GM19351 (cell line): ENCODE measurements around the gene UAP1L1.
"Not testable (repeated sequence)": the region's sequence is repeated elsewhere in the genome, so short reads cannot be mapped to it uniquely, and the experiment has no call there.

Experiments used
- ATAC-seq: cut with Tn5 transposase; IDR thresholded peaks from one replicate; pipeline ENCODE4 v1.9.1; 2021; ENCODE audit warnings: mild to moderate bottlenecking, moderate library complexity; ENCODE audit not compliant: unreplicated experiment

The UAP1L1 gene

GRCh38 chr9:137055385-137056364 is 21.6 kb upstream of the UAP1L1 start:
- no peak for ATAC-seq

GRCh38 chr9:137056739-137057415 is 20.4 kb upstream of the UAP1L1 start:
- ATAC-seq = no peak

GRCh38 chr9:137057545-137057944 is 19.8 kb upstream of the UAP1L1 start:
- no peak for ATAC-seq

GRCh38 chr9:137058521-137059234 is 18.6 kb upstream of the UAP1L1 start:
- ATAC-seq = no peak

GRCh38 chr9:137062384-137062783 is 14.9 kb upstream of the UAP1L1 start:
- ATAC-seq = no peak

GRCh38 chr9:137062798-137063197 is 14.5 kb upstream of the UAP1L1 start:
- not testable (repeated sequence) for ATAC-seq

GRCh38 chr9:137063311-137064026 is 13.8 kb upstream of the UAP1L1 start:
- ATAC-seq = no peak

GRCh38 chr9:137064027-137064879 is 13.1 kb upstream of the UAP1L1 start:
- ATAC-seq = no peak

GRCh38 chr9:137064880-137065164 is 12.5 kb upstream of the UAP1L1 start:
- ATAC-seq = no peak

- no peak for ATAC-seq
Observed at GRCh38 chr9:137065336-137065967, 11.9 kb upstream of the UAP1L1 start.

GRCh38 chr9:137066096-137066861 is 11.0 kb upstream of the UAP1L1 start:
- no peak for ATAC-seq

- ATAC-seq = peak; percentile 31
Observed at GRCh38 chr9:137067860-137068538, 9.3 kb upstream of the UAP1L1 start.

- no peak for ATAC-seq
Observed at GRCh38 chr9:137068539-137069507, 8.5 kb upstream of the UAP1L1 start.

GRCh38 chr9:137069508-137070091 is 7.7 kb upstream of the UAP1L1 start:
- ATAC-seq = peak; percentile 8

GRCh38 chr9:137070201-137070905 is 7.0 kb upstream of the UAP1L1 start, which contains the start of gene SAPCD2:
Gene SAPCD2 (minus strand): TSS chr9:137070557. CDS start chr9:137070460, 97 bp downstream.
- peak; percentile 75 for ATAC-seq

GRCh38 chr9:137070906-137071275 is 6.4 kb upstream of the UAP1L1 start:
- no peak for ATAC-seq
